Left lung (tissue), 10 donors: Measurements from ENCODE around the gene KRTAP5-3. TPM values are rescaled to one million over a fixed set of nuclear protein-coding genes. Genes with fewer than 3 reads are reported as not detected.

Experiments
- ATAC-seq: fragments of 200-7000 bp; cut with Tn5 transposase; one replicate; pipeline ENCODE4 v1.9.1; 2020; ENCODE audit warnings: moderate library complexity
- DNase-seq, 4 donors: peaks; one replicate each; pipeline ENCODE4 v3.0.0-alpha.2; 2013 to 2020
- H3K27ac ChIP-seq, 2 donors: fragments of 200-600 bp; sonication (generic) in 1 of 2; one replicate each; pipeline versions ENCODE4 v1.5.0 to v1.8.0; 2020 to 2021
- H3K27me3 ChIP-seq, 2 donors: fragments of 200-600 bp; sonication (generic) in 1 of 2; one replicate each; pipeline versions ENCODE4 v1.5.0 to v1.8.0; 2020 to 2021
- H3K36me3 ChIP-seq, 2 donors: fragments of 200-600 bp; sonication (generic) in 1 of 2; one replicate each; pipeline versions ENCODE4 v1.5.0 to v1.8.0; 2020 to 2021
- H3K4me1 ChIP-seq, 2 donors: fragments of 200-600 bp; one replicate each; pipeline ENCODE4 v1.8.0; 2021
- H3K4me3 ChIP-seq, 2 donors: fragments of 200-600 bp; sonication (generic) in 1 of 2; one replicate each; pipeline versions ENCODE4 v1.5.0 to v1.8.0; 2020 to 2021; ENCODE audit warnings: mild to moderate bottlenecking in 1 of 2
- H3K9me3 ChIP-seq, 2 donors: fragments of 200-600 bp; sonication (generic) in 1 of 2; one replicate each; pipeline versions ENCODE4 v1.5.0 to v1.8.0; 2020 to 2021
- CTCF ChIP-seq, 2 donors: fragments of 200-600 bp; sonication (generic) in 1 of 2; IDR thresholded peaks; one replicate each; pipeline versions ENCODE4 v1.5.0 to v1.8.0; 2021; ENCODE audit warnings: antibody characterized with exemption in 2 of 2
- intact Hi-C, 2 donors: fragments of 100-400 bp; cut with DNase I; formaldehyde crosslinking; loops; one replicate each; pipeline versions ENCODE4 v1.11.2 to v1.14.2; 2022
- polyA plus RNA-seq, 6 donors: library from polyadenylated mRNA; unstranded; fragments of 120-200 nt; gene quantifications; one replicate each; pipeline ENCODE4 v1.2.1, GENCODE V29; 2013; ENCODE audit not compliant: insufficient read length in 6 of 6
- total RNA-seq, 2 donors: library from RNA; stranded (reverse); fragmentation: NEBNext Ultra II Directional; extraction: Animal tissue kit (Norgen Biotek cat#: 25700); gene quantifications; one replicate each; pipeline ENCODE4 v1.2.1, GENCODE V29; 2021
- donor health status: DM: no; HTN: yes; CAD: no.
- donor health status: DM: no; HTN: no; CAD: no.

KRTAP5-3 gene
- total and polyA plus RNA-seq, 8 donors, result not detected

- Histone ChIP-seq H3K4me3 (no peak overlapping the region), H3K9me3 (no peaks in the 10 kb centered on the region), H3K27ac (no peak overlapping the region), H3K4me1 (peaks cover 0 to 5% of the 10 kb centered on the region in 2 donors), H3K36me3 (no peaks in the 10 kb centered on the region), H3K27me3 (peaks cover 0 to 43% of the 10 kb centered on the region in 2 donors)
- ATAC-seq, result no peak
- DNase-seq, result peak in 1 of 4 donors; percentile 50
- TF ChIP-seq CTCF (IDR thresholded peaks at IDR 0.05), result no peak
- intact Hi-C loops, result loop anchor here in 1 of 2 donors (10.0 kb wide), 1 partner anchor 183 kb away; the partner anchor contains the start of genes SYT8 and TNNI2
Observed at GRCh38 chr11:1652026-1652425, 43.8 kb upstream of the KRTAP5-3 start.

- Histone ChIP-seq H3K4me3 (no peak overlapping the region), H3K4me1 (peaks cover 0 to 5% of the 10 kb centered on the region in 2 donors), H3K27me3 (peaks cover 0 to 42% of the 10 kb centered on the region in 2 donors), H3K9me3 (no peaks in the 10 kb centered on the region), H3K36me3 (no peaks in the 10 kb centered on the region), H3K27ac (no peak overlapping the region)
- TF ChIP-seq CTCF (IDR thresholded peaks at IDR 0.05), result no peak
- no peak for ATAC-seq
- no peak for DNase-seq
- intact Hi-C loops, result loop anchor here in 1 of 2 donors (10.0 kb wide), 1 partner anchor 183 kb away; the partner anchor contains the start of genes SYT8 and TNNI2
Observed at GRCh38 chr11:1651411-1651980, 43.2 kb upstream of the KRTAP5-3 start.

GRCh38 chr11:1650918-1651262 lies 42.6 kb upstream of the KRTAP5-3 start:
- Histone ChIP-seq H3K4me3 (no peak overlapping the region), H3K4me1 (peaks cover 0 to 5% of the 10 kb centered on the region in 2 donors), H3K36me3 (no peaks in the 10 kb centered on the region), H3K27me3 (peaks cover 0 to 36% of the 10 kb centered on the region in 2 donors), H3K9me3 (no peaks in the 10 kb centered on the region), H3K27ac (no peak overlapping the region)
- no peak for TF ChIP-seq CTCF (IDR thresholded peaks at IDR 0.05)
- DNase-seq (no peak), ATAC-seq (no peak)
- intact Hi-C loops, result loop anchor here in 1 of 2 donors (10.0 kb wide), 1 partner anchor 184 kb away; the partner anchor contains the start of genes SYT8 and TNNI2

- DNase-seq, result no peak
- intact Hi-C loops, result loop anchor here in 1 of 2 donors (10.0 kb wide), 1 partner anchor 185 kb away; the partner anchor contains the start of genes SYT8 and TNNI2
- no peaks in the 10 kb centered on the region for H3K36me3 ChIP-seq
Observed at GRCh38 chr11:1650034-1650917, 42.0 kb upstream of the KRTAP5-3 start.

More at GRCh38 chr11:1650034-1650917, 42.0 kb upstream of the KRTAP5-3 start:
- Histone ChIP-seq H3K27ac (no peak overlapping the region), H3K9me3 (no peaks in the 10 kb centered on the region), H3K27me3 (peaks cover 0 to 30% of the 10 kb centered on the region in 2 donors), H3K4me1 (peaks cover 0 to 5% of the 10 kb centered on the region in 2 donors), H3K4me3 (no peak overlapping the region)
- no peak for ATAC-seq
- TF ChIP-seq CTCF (IDR thresholded peaks at IDR 0.05), result no peak
